Superior temporal gyrus (tissue), 1 donor: ENCODE data around the gene SLC25A45.

Experiments used
- DNase-seq: peaks from one replicate; pipeline ENCODE4 v3.0.0-alpha.2; 2016; ENCODE audit errors: extremely low spot score

The SLC25A45 gene

DNA sequence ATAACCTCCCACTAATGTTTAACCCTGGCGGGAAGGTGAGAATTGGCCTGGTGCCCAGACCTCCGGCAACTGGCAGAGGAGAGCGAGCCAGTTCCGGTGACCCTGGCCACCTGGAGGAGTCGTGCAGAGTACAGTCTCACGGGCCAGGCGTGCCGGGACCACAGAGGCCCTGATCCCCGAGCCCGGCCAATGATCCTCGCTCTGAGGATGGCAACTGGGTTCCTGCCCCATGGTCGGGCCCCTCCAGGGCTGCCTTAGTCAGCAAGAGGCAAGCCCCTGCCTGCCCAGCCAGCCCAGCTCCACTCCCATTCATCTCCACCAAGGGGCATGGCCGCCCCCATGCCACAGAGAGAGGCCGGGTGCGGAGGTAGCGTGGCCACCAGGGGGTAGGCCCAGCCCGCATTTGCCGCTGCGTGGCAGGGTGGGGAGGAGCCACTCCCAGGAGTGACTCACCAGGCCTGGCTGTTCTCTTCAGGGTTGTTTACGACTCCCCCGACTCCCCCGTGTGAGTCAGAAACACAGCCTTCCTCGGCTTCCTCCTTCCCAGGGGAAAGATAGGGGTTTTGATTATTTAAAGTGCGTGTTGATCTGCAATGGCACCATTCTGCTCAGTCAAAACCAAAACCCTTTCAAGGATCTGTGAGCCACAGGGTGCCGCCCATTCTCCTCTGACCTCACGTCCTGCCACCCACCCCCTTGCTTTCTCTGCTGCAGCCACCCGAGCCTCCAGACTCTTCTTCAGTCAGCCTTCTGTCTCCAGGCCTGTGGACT lies at the start of gene SLC25A45:
TSS of gene SLC25A45 (minus strand) at position 614 of the 771 bp plus-strand sequence. CDS start 695 bp downstream, outside the sequence.
- DNase-seq = peak; percentile 93

DNA sequence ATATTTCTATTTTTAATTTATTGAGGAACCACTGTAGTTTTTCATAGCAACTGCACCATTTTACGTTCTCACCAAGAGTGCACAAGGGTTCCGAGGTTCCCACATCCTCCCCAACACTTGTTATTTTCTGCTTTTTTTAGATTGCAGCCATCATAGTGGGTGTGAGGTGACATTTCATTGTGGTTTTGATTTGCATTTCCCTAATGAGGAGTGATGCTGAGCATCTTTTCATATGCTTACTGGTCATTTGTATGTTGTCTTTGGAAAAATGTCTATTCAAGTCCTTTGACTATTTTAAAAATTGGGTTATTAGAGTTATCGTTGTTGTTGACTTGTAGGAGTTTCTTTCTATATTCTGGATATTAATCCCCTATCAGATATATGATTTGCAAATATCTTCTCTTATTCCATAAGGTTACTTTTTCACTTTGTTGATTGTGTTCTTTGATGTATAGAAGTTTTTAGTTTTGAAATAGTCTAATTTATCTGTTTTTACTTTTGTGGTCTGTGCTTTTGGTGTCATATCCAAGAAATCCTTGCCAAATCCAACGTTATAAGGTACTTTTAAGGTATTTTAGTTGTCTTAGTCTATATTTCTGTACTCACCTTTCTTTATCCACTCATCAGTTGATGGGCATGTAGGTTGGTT lies 49.1 kb upstream of the SLC25A45 start:
- DNase-seq = peak; percentile 22

DNA sequence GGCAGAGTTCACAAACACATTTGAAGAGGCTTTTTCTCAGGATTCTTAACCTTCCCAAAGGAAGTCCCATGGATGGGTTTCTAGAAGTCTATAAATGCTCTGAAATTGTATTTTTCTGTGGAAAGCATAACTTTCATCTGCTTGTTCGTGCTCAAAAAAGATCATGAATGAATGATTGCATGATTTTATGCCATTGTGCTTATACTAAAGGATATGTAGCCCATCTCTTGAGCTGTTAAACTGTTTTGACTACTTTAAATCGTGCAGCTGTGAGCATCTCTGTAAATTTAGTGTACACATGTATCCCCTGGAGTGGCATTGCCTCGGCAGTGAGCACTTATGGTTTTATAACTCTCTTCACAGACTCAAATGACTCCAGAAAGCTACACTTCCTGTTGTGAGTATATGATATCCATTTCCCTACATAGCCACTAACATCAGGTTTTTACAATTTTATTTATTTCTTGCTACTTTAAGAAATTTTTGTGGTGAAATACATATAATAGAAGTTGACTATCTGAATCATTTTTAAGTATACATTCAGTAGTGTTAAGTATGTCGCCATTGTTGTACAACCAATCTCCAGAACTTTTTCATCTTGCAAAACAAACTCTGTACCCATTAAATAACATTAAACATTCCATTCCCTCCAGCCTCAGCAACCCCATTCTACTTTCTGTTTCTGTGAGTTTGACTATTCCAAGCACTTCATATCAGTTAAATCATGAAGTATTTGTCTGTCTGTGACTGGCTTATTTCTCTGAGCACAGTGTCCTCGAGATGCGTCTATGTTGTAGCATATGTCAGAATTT lies 48.2 kb upstream of the SLC25A45 start:
- DNase-seq = peak; percentile 53

GRCh38 chr11:65429724-65430405 lies 47.4 kb upstream of the SLC25A45 start:
- DNase-seq = peak; percentile 44

DNA sequence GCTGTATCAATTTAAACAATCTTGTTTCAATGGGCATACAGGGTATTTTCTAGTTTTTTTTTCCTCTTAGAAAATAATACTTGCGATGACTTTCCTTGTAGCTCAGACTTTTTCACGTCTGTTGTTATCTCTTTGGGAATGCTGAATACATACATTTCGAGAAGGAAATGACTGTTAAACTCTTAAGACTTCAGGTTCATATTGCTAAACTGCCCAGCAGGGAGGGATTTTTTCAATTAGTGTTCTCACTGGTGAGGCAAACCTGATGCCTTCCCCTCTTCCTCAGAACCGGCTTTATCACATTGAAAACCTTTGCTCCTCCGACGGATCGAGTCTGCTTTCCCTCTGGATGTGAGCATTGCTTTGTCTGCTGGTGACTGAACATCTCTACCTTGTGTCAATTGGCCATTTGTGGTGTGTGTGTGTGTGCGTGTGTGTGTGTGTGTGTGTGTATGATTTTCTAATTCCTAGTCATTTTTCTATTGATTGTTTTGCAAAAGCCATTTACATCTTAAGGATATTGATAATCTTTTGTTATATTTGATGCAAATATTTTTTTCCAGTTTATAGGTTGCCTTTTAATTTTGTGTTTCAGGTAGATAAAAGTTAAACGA lies 46.7 kb upstream of the SLC25A45 start:
- peak; percentile 68 for DNase-seq

GRCh38 chr11:65428578-65429067 lies 46.2 kb upstream of the SLC25A45 start:
- DNase-seq = no peak

DNA sequence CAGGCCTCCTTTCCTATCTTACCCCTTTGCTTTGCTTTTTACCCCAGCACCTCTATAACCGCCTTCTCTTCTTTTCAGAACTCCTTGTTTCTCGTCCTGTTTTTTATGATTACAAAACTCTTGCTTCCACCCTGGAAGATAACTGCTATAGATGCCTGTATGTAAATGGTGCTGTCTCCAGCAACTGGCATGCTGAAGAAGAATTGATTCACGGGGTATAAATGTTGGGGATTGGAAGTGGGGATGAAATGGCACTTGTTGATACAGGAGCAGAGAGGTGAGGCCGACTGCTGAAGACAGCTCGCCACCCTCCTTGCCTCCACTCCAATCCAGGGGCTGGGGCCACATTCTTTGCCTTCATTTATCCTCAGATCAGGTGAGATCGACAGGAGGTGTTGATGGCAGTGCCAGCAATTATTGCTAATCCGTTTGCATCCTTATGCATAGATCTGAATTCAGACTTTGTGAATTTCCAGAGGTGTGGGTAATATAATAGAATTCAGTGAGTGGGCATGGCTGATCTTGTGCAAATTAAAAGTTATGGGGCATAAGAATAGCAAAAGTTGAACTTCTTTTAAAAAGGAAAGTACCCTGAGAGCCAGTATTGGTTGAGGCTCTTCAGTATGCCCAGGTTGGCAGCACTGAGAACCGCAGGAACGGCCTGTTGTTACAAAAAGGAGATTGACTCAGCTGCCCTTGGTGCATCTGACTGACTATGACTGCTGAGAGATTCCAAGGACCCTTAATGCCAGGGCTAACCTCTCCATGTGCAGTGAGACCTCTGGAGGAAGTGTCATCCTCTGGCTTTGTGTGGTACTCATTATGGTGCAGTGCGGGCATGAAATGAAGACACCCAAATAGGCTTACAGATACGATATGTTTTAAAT lies 45.5 kb upstream of the SLC25A45 start:
- DNase-seq = peak; percentile 52

DNA sequence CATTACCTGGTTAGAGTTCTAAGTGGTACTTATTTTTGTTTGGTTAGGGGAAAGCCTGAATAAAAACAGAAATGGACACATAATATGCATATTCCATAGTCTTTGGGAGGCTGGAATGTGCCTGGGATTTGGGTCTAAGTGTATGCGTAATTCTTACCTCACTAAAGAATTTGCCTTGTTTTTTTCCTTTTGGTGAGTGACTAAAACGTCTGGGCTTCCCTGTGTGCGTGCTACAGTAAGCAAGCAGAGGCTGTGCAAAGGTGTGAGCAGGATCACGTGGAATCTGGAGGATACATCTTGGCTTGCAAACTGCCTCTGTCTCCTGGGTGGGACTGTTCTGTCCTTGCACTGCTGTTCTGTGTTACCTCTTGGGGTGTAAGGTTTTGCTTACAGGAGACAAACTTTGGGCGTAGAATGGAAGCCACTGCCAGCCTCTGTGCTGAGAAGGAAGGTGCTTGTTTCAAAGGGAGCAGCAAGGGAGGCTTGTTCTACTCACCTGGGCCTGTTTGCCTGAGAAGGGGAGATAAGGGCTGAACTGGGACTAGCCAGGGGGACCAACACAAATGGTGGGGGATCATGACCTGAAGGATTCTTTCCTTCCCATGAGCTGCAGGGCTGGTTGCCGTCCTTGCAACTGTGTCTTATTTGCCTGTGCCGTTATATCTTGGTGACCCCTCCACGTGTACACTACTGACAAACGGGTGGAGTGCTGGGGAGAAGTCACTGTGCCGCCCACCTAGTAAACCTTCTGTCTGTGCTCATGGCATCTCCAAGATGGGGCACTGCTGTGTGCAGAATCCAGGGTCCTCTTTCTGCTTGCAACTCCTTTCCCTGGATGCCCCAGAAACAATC lies 44.6 kb upstream of the SLC25A45 start:
- DNase-seq = peak; percentile 70

DNA sequence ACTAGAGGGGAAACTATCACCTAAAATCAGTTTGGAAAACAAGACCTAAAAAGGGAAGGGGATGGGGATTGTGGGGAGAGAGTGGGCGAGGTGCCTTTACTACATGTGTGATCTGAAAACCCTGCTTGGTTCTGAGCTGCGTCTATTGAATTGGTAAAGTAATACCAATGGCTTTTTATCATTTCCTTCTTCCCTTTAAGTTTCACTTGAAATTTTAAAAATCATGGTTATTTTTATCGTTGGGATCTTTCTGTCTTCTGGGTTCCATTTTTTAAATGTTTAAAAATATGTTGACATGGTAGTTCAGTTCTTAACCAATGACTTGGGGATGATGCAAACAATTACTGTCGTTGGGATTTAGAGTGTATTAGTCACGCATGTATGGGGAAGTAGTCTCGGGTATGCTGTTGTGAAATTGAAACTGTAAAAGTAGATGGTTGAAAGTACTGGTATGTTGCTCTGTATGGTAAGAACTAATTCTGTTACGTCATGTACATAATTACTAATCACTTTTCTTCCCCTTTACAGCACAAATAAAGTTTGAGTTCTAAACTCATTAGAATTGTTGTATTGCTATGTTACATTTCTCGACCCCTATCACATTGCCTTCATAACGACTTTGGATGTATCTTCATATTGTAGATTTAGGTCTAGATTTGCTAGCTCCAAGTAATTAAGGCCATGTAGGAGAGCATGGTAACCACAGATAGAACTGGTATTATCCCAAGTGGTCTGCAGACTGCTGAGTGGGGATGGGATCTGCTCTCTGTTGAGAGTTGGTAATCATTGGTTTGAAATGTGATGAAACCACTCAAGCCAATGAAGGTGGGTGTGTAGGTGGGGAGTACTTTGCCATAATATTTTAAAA lies 43.8 kb upstream of the SLC25A45 start:
- DNase-seq = peak; percentile 71

DNA sequence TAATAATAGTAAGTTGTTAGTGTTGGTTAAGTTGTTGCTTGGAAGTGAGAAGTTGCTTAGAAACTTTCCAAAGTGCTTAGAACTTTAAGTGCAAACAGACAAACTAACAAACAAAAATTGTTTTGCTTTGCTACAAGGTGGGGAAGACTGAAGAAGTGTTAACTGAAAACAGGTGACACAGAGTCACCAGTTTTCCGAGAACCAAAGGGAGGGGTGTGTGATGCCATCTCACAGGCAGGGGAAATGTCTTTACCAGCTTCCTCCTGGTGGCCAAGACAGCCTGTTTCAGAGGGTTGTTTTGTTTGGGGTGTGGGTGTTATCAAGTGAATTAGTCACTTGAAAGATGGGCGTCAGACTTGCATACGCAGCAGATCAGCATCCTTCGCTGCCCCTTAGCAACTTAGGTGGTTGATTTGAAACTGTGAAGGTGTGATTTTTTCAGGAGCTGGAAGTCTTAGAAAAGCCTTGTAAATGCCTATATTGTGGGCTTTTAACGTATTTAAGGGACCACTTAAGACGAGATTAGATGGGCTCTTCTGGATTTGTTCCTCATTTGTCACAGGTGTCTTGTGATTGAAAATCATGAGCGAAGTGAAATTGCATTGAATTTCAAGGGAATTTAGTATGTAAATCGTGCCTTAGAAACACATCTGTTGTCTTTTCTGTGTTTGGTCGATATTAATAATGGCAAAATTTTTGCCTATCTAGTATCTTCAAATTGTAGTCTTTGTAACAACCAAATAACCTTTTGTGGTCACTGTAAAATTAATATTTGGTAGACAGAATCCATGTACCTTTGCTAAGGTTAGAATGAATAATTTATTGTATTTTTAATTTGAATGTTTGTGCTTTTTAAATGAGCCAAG lies 42.9 kb upstream of the SLC25A45 start:
- DNase-seq = no peak

DNA sequence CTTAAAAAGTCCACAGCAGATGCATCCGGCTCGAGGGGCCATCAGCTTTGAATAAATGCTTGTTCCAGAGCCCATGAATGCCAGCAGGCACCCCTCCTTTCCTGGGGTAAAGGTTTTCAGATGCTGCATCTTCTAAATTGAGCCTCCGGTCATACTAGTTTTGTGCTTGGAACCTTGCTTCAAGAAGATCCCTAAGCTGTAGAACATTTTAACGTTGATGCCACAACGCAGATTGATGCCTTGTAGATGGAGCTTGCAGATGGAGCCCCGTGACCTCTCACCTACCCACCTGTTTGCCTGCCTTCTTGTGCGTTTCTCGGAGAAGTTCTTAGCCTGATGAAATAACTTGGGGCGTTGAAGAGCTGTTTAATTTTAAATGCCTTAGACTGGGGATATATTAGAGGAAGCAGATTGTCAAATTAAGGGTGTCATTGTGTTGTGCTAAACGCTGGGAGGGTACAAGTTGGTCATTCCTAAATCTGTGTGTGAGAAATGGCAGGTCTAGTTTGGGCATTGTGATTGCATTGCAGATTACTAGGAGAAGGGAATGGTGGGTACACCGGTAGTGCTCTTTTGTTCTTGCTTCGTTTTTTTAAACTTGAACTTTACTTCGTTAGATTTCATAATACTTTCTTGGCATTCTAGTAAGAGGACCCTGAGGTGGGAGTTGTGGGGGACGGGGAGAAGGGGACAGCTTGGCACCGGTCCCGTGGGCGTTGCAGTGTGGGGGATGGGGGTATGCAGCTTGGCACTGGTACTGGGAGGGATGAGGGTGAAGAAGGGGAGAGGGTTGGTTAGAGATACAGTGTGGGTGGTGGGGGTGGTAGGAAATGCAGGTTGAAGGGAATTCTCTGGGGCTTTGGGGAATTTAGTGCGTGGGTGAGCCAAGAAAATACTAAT lies 42.0 kb upstream of the SLC25A45 start:
- DNase-seq = peak; percentile 49

DNA sequence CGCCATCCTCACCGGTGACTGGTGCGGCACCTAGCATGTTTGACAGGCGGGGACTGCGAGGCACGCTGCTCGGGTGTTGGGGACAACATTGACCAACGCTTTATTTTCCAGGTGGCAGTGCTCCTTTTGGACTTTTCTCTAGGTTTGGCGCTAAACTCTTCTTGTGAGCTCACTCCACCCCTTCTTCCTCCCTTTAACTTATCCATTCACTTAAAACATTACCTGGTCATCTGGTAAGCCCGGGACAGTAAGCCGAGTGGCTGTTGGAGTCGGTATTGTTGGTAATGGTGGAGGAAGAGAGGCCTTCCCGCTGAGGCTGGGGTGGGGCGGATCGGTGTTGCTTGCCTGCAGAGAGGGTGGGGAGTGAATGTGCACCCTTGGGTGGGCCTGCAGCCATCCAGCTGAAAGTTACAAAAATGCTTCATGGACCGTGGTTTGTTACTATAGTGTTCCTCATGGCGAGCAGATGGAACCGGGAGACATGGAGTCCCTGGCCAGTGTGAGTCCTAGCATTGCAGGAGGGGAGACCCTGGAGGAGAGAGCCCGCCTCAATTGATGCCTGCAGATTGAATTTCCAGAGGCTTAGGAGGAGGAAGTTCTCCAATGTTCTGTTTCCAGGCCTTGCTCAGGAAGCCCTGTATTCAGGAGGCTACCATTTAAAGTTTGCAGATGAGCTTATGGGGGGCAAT lies 41.2 kb upstream of the SLC25A45 start:
- peak; percentile 46 for DNase-seq

DNA sequence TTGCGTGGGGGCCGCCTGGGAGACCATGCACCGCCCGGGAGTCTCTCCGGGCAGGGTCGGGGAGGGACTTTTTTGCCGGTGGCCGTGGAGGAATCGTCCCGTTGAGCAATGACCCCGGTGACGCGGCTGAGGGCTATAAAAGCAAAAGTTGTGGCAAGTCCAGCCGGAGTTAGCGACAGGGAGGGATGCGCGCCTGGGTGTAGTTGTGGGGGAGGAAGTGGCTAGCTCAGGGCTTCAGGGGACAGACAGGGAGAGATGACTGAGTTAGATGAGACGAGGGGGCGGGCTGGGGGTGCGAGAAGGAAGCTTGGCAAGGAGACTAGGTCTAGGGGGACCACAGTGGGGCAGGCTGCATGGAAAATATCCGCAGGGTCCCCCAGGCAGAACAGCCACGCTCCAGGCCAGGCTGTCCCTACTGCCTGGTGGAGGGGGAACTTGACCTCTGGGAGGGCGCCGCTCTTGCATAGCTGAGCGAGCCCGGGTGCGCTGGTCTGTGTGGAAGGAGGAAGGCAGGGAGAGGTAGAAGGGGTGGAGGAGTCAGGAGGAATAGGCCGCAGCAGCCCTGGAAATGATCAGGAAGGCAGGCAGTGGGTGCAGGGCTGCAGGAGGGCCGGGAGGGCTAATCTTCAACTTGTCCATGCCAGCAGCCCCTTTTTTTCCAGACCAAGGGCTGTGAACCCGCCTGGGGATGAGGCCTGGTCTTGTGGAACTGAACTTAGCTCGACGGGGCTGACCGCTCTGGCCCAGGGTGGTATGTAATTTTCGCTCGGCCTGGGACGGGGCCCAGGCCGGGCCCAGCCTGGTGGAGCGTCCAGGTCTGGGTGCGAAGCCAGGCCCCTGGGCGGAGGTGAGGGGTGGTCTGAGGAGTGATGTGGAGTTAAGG lies 40.4 kb upstream of the SLC25A45 start, which contains the start of gene NEAT1:
TSS of gene NEAT1 (plus strand) at position 166 of the 883 bp plus-strand sequence.
- peak; percentile 93 for DNase-seq
